GM12891 (cell line): ENCODE results near the gene PEX7.

ENCODE experiments used
- POLR2A ChIP-seq: IDR thresholded peaks from 2 replicates; pipeline ENCODE4 v1.6.1; 2011; ENCODE audit warnings: low read depth, low read length, control low read depth
- POLR2AphosphoS5 ChIP-seq: IDR thresholded peaks from 2 replicates; pipeline ENCODE4 v1.6.1; 2011; ENCODE audit warnings: low read depth, low read length, control low read depth
- POU2F2 ChIP-seq: IDR thresholded peaks from 2 replicates; pipeline ENCODE4 v1.6.1; 2011; ENCODE audit warnings: low read depth, mild to moderate bottlenecking, control low read depth, low read length, moderate library complexity
- SPI1 ChIP-seq: IDR thresholded peaks from 2 replicates; pipeline ENCODE4 v1.6.1; 2011; ENCODE audit warnings: low read depth, low read length, control low read depth
- TAF1 ChIP-seq: IDR thresholded peaks from 2 replicates; pipeline ENCODE4 v1.6.1; 2011; ENCODE audit warnings: low read depth, low read length, control low read depth

GRCh38 chr6:136962661-136963060, 140.3 kb downstream of the PEX7 start:
- TF ChIP-seq SPI1 (no peak), POLR2A (no peak), POLR2AphosphoS5 (no peak), TAF1 (no peak), POU2F2 (no peak)
